HG03565 (cell line): ENCODE measurements around the gene DHX40.
A peak's percentile ranks its signal among the peaks of the same experiment; 100 is the strongest.
"Not testable (repeated sequence)": the region's sequence is repeated elsewhere in the genome, so short reads cannot be mapped to it uniquely, and the experiment has no call there.

ENCODE experiments used
- ATAC-seq: cut with Tn5 transposase; IDR thresholded peaks from one replicate; pipeline ENCODE4 v1.9.1; 2021; ENCODE audit warnings: mild to moderate bottlenecking, moderate library complexity; ENCODE audit not compliant: unreplicated experiment

Gene DHX40

GRCh38 chr17:59558039-59558438 lies 7.4 kb upstream of the DHX40 start:
- ATAC-seq, result no peak

- no peak for ATAC-seq
Observed at GRCh38 chr17:59558953-59559352, 6.5 kb upstream of the DHX40 start.

GRCh38 chr17:59561042-59561441 lies 4.4 kb upstream of the DHX40 start:
- no peak for ATAC-seq

GRCh38 chr17:59565959-59566324 lies 532 bp downstream of the DHX40 start:
- ATAC-seq, result no peak

- ATAC-seq, result not testable (repeated sequence)
Observed at GRCh38 chr17:59569151-59569550, 3.7 kb downstream of the DHX40 start.

GRCh38 chr17:59572301-59572924 lies 7.0 kb downstream of the DHX40 start:
- no peak for ATAC-seq

- not testable (repeated sequence) for ATAC-seq
Observed at GRCh38 chr17:59584168-59584567, 18.8 kb downstream of the DHX40 start.

- ATAC-seq, result no peak
Observed at GRCh38 chr17:59600169-59600568, 34.8 kb downstream of the DHX40 start.

- ATAC-seq, result no peak
Observed at GRCh38 chr17:59601130-59601529, 35.7 kb downstream of the DHX40 start.

GRCh38 chr17:59607061-59607460 lies 41.7 kb downstream of the DHX40 start:
- ATAC-seq, result no peak

- no peak for ATAC-seq
Observed at GRCh38 chr17:59607817-59608403, 42.5 kb downstream of the DHX40 start.

GRCh38 chr17:59611503-59611902 lies 46.1 kb downstream of the DHX40 start:
- no peak for ATAC-seq

GRCh38 chr17:59616253-59616920 lies 51.0 kb downstream of the DHX40 start:
- ATAC-seq, result no peak

- ATAC-seq, result no peak
Observed at GRCh38 chr17:59617156-59617732, 51.8 kb downstream of the DHX40 start.

- no peak for ATAC-seq
Observed at GRCh38 chr17:59619035-59619297, 53.6 kb downstream of the DHX40 start.

- ATAC-seq, result peak; percentile 67
Observed at GRCh38 chr17:59619298-59620063, 54.1 kb downstream of the DHX40 start, which contains the start of gene CLTC. Gene CLTC (plus strand): TSS chr17:59619895. CDS start chr17:59620132, 237 bp downstream.

GRCh38 chr17:59620064-59620359 lies 54.6 kb downstream of the DHX40 start:
- ATAC-seq, result no peak

GRCh38 chr17:59620518-59621259 lies 55.3 kb downstream of the DHX40 start:
- ATAC-seq, result no peak

GRCh38 chr17:59621771-59622170 lies 56.4 kb downstream of the DHX40 start:
- no peak for ATAC-seq

- ATAC-seq, result no peak
Observed at GRCh38 chr17:59623151-59623550, 57.7 kb downstream of the DHX40 start.

- no peak for ATAC-seq
Observed at GRCh38 chr17:59626756-59627155, 61.3 kb downstream of the DHX40 start.
